ENCODE data around the gene SFXN5.
A peak's percentile ranks its signal among the peaks of the same experiment; 100 is the strongest.

SFXN5 gene

DNA sequence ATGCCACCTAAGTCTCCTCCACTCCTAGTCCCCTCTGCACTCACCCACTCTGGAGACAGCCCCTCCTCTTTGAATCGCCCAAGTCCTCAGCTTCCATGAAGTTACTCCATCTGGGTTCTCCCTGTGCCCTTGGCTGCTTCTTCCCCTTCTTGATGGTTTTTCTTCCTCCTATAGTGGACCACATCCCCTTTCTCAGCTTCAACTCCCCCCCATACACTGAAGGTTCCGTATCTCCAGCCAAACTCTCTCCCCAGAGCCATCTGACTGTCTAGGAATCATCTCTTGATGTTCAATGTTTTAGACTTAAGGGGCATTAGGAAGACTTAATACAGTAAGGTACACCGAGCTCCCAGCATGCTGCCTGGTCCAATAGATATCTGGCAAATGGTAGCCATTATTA is 114.6 kb downstream of the SFXN5 start:
- H3K27me3 ChIP-seq (ENCODE audit: control insufficient read depth in 1 of 2, insufficient read depth in 2 of 2, low read length in 2 of 2), result no peaks in the 10 kb centered on the region
- peaks cover 0 to 3% of the 10 kb centered on the region in 2 donors for H3K36me3 ChIP-seq (ENCODE audit: control insufficient read depth in 1 of 2, insufficient read depth in 2 of 2, low read length in 2 of 2)
- H3K9ac ChIP-seq (ENCODE audit: low read depth in 1 of 2, low read length in 2 of 2), result no peak overlapping the region
- no peaks in the 10 kb centered on the region for H3K4me1 ChIP-seq (ENCODE audit: control insufficient read depth in 1 of 2, insufficient read depth in 2 of 2, low read length in 2 of 2)
- H3K4me3 ChIP-seq (ENCODE audit: low read depth in 1 of 2, low read length in 2 of 2), result no peak overlapping the region
- no peak overlapping the region for H3K27ac ChIP-seq (ENCODE audit: low read depth, low read length)
- no peaks in the 10 kb centered on the region for H3K9me3 ChIP-seq (ENCODE audit: control insufficient read depth in 1 of 2, low read length in 2 of 2)

DNA sequence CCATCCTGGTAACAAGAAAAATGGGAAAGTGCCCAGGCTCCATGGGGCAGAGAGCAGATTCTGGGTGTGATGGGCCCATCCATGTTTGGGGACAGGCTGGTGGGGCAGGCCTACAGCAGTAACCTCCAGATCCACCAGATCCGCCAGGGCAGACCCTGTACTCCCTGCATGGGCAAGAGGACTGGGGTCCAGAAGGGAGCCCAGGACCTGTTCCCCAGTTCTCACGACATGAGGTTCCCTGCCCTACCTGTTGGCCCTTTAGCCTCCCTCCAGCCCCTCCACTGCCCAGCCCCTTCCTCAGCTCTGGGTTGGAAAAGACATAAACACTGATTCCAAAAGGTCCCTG is 115.5 kb downstream of the SFXN5 start:
- no peaks in the 10 kb centered on the region for H3K4me1 ChIP-seq (ENCODE audit: control insufficient read depth in 1 of 2, insufficient read depth in 2 of 2, low read length in 2 of 2)
- peaks cover 0 to 3% of the 10 kb centered on the region in 2 donors for H3K36me3 ChIP-seq (ENCODE audit: control insufficient read depth in 1 of 2, insufficient read depth in 2 of 2, low read length in 2 of 2)
- H3K4me3 ChIP-seq (ENCODE audit: low read depth in 1 of 2, low read length in 2 of 2), result no peak overlapping the region
- H3K27me3 ChIP-seq (ENCODE audit: control insufficient read depth in 1 of 2, insufficient read depth in 2 of 2, low read length in 2 of 2), result no peaks in the 10 kb centered on the region
- H3K27ac ChIP-seq (ENCODE audit: low read depth, low read length), result no peak overlapping the region
- H3K9ac ChIP-seq (ENCODE audit: low read depth in 1 of 2, low read length in 2 of 2), result no peak overlapping the region
- H3K9me3 ChIP-seq (ENCODE audit: control insufficient read depth in 1 of 2, low read length in 2 of 2), result no peaks in the 10 kb centered on the region

DNA sequence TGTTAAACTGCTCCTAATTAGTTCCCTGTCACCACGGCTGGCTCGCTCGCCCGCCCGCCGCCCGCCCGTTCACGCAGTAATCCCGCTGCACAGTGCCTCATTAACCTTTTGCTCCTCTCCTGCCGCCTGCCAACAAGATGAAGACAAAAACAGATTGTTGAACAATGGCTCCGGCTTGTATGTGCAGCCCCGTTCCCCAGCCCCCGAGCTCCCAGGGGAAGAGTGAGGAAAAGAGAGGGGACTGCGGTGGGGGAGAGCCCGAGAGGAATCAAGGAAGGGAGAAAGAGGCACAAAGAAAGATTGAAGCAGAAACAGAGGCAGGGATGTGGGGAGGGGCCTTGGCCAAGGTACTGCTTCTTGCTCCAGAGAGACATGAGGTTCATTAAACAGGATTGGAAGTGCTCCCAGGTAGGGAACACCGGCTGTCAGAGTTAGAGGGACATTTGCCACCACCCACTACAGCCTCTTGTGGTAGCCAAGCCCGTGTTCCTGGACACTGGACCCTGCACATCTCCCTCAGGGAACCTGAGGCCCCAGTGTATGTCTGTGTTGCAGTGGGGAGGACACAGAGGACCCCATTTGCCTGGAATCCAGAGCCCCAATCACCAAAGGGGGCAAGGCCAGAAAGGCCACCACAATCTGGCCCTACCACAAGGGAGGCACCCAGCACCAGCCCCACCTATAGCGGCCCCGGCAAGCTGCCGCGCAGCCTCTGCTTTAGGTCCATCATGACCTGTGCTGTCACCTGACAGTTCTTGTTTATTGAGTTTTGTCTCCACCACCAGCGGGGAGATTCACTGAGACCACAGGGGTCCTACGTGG is 116.1 kb downstream of the SFXN5 start:
- Histone ChIP-seq H3K27me3 (ENCODE audit: control insufficient read depth in 1 of 2, insufficient read depth in 2 of 2, low read length in 2 of 2) (no peaks in the 10 kb centered on the region), H3K9ac (ENCODE audit: low read depth in 1 of 2, low read length in 2 of 2) (no peak overlapping the region), H3K4me1 (ENCODE audit: control insufficient read depth in 1 of 2, insufficient read depth in 2 of 2, low read length in 2 of 2) (no peaks in the 10 kb centered on the region), H3K36me3 (ENCODE audit: control insufficient read depth in 1 of 2, insufficient read depth in 2 of 2, low read length in 2 of 2) (peaks cover 0 to 3% of the 10 kb centered on the region in 2 donors), H3K4me3 (ENCODE audit: low read depth in 1 of 2, low read length in 2 of 2) (no peak overlapping the region), H3K27ac (ENCODE audit: low read depth, low read length) (no peak overlapping the region), H3K9me3 (ENCODE audit: control insufficient read depth in 1 of 2, low read length in 2 of 2) (no peaks in the 10 kb centered on the region)

DNA sequence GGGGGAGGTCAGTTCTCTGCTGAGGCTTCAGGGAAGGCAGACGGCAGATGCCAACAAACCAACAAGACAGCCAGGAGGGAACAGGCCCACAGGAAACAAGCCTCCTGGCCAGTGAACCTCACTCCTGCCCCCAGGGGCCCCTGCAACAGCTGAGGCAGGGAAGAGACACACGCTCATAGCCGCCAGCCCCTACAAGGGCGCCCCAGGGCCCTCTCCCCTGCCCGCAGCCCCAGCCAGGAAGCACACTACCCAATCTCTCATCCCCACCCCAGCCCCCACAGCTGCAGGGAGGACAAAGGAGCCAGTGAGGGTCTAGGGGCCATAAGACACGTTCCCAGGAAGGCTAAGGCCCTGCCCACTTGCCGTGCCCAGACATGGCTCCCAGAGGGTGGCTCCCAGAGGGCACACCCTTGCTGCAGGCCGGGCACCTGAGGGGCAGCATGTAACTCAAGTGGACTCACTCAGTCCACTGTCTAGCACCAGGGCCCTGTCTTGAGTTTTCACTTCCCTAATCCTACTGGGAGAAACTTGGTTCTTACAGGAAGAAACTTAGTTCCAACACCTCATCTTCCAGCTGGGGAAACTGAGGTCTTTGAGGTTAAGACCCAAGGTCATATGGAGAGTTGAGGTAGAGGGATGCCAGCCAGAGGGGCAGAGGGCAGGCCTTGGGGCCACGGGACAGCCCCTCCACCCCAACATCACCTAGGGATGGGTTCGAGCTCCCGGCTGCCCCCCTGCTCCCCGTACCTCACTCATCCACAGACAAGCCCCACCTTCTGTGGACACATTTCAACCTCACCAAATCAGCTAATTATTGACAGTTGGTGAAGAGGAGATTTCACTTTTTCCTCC is 116.9 kb downstream of the SFXN5 start:
- H3K27ac ChIP-seq (ENCODE audit: low read depth, low read length), result no peak overlapping the region
- H3K27me3 ChIP-seq (ENCODE audit: control insufficient read depth in 1 of 2, insufficient read depth in 2 of 2, low read length in 2 of 2), result no peaks in the 10 kb centered on the region
- H3K4me3 ChIP-seq (ENCODE audit: low read depth in 1 of 2, low read length in 2 of 2), result no peak overlapping the region
- no peak overlapping the region for H3K9ac ChIP-seq (ENCODE audit: low read depth in 1 of 2, low read length in 2 of 2)
- no peaks in the 10 kb centered on the region for H3K9me3 ChIP-seq (ENCODE audit: control insufficient read depth in 1 of 2, low read length in 2 of 2)
- no peaks in the 10 kb centered on the region for H3K4me1 ChIP-seq (ENCODE audit: control insufficient read depth in 1 of 2, insufficient read depth in 2 of 2, low read length in 2 of 2)
- H3K36me3 ChIP-seq (ENCODE audit: control insufficient read depth in 1 of 2, insufficient read depth in 2 of 2, low read length in 2 of 2), result peaks cover 0 to 3% of the 10 kb centered on the region in 2 donors

GRCh38 chr2:72953976-72954375 is 117.5 kb downstream of the SFXN5 start:
- Histone ChIP-seq H3K4me3 (ENCODE audit: low read depth in 1 of 2, low read length in 2 of 2) (peak overlapping the region in 1 of 2 donors; percentile 16), H3K27ac (ENCODE audit: low read depth, low read length) (no peak overlapping the region), H3K27me3 (ENCODE audit: control insufficient read depth in 1 of 2, insufficient read depth in 2 of 2, low read length in 2 of 2) (no peaks in the 10 kb centered on the region), H3K36me3 (ENCODE audit: control insufficient read depth in 1 of 2, insufficient read depth in 2 of 2, low read length in 2 of 2) (peaks cover 0 to 3% of the 10 kb centered on the region in 2 donors), H3K9me3 (ENCODE audit: control insufficient read depth in 1 of 2, low read length in 2 of 2) (no peaks in the 10 kb centered on the region), H3K4me1 (ENCODE audit: control insufficient read depth in 1 of 2, insufficient read depth in 2 of 2, low read length in 2 of 2) (no peaks in the 10 kb centered on the region), H3K9ac (ENCODE audit: low read depth in 1 of 2, low read length in 2 of 2) (no peak overlapping the region)

- no peaks in the 10 kb centered on the region for H3K27me3 ChIP-seq (ENCODE audit: control insufficient read depth in 1 of 2, insufficient read depth in 2 of 2, low read length in 2 of 2)
- H3K9ac ChIP-seq (ENCODE audit: low read depth in 1 of 2, low read length in 2 of 2), result no peak overlapping the region
- no peak overlapping the region for H3K4me3 ChIP-seq (ENCODE audit: low read depth in 1 of 2, low read length in 2 of 2)
- H3K9me3 ChIP-seq (ENCODE audit: control insufficient read depth in 1 of 2, low read length in 2 of 2), result no peaks in the 10 kb centered on the region
- no peaks in the 10 kb centered on the region for H3K4me1 ChIP-seq (ENCODE audit: control insufficient read depth in 1 of 2, insufficient read depth in 2 of 2, low read length in 2 of 2)
- peaks cover 0 to 2% of the 10 kb centered on the region in 2 donors for H3K36me3 ChIP-seq (ENCODE audit: control insufficient read depth in 1 of 2, insufficient read depth in 2 of 2, low read length in 2 of 2)
- H3K27ac ChIP-seq (ENCODE audit: low read depth, low read length), result no peak overlapping the region
These were observed 118.0 kb downstream of the SFXN5 start for GRCh38 chr2:72953528-72953927.

DNA sequence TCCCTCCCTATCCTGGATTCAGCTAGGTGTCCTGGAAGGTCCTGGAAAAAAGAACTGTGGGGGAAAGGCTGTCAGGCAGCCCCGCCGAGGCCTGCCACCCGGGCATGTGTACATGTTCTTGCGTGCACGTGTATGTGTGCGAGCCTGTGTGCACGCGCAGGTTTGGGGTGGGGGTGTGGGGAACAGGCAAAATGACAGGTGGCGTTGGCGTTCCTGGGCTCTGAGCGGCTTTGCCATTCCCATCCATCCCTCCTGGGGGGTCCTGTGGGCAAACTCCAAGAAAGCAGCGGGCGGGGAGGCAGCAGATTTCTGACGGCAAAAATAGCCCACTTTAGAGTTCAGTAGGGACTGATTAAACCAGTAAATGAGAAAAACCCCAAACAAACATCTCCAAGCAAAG is 118.6 kb downstream of the SFXN5 start:
- Histone ChIP-seq H3K4me3 (ENCODE audit: low read depth in 1 of 2, low read length in 2 of 2) (no peak overlapping the region), H3K9me3 (ENCODE audit: control insufficient read depth in 1 of 2, low read length in 2 of 2) (no peaks in the 10 kb centered on the region), H3K4me1 (ENCODE audit: control insufficient read depth in 1 of 2, insufficient read depth in 2 of 2, low read length in 2 of 2) (no peaks in the 10 kb centered on the region), H3K27me3 (ENCODE audit: control insufficient read depth in 1 of 2, insufficient read depth in 2 of 2, low read length in 2 of 2) (no peaks in the 10 kb centered on the region), H3K27ac (ENCODE audit: low read depth, low read length) (no peak overlapping the region), H3K9ac (ENCODE audit: low read depth in 1 of 2, low read length in 2 of 2) (no peak overlapping the region), H3K36me3 (ENCODE audit: control insufficient read depth in 1 of 2, insufficient read depth in 2 of 2, low read length in 2 of 2) (no peaks in the 10 kb centered on the region)

GRCh38 chr2:72952110-72952823 is 119.2 kb downstream of the SFXN5 start:
- Histone ChIP-seq H3K27me3 (ENCODE audit: control insufficient read depth in 1 of 2, insufficient read depth in 2 of 2, low read length in 2 of 2) (no peaks in the 10 kb centered on the region), H3K9ac (ENCODE audit: low read depth in 1 of 2, low read length in 2 of 2) (no peak overlapping the region), H3K4me3 (ENCODE audit: low read depth in 1 of 2, low read length in 2 of 2) (no peak overlapping the region), H3K4me1 (ENCODE audit: control insufficient read depth in 1 of 2, insufficient read depth in 2 of 2, low read length in 2 of 2) (no peaks in the 10 kb centered on the region), H3K36me3 (ENCODE audit: control insufficient read depth in 1 of 2, insufficient read depth in 2 of 2, low read length in 2 of 2) (no peaks in the 10 kb centered on the region), H3K9me3 (ENCODE audit: control insufficient read depth in 1 of 2, low read length in 2 of 2) (no peaks in the 10 kb centered on the region), H3K27ac (ENCODE audit: low read depth, low read length) (no peak overlapping the region)

DNA sequence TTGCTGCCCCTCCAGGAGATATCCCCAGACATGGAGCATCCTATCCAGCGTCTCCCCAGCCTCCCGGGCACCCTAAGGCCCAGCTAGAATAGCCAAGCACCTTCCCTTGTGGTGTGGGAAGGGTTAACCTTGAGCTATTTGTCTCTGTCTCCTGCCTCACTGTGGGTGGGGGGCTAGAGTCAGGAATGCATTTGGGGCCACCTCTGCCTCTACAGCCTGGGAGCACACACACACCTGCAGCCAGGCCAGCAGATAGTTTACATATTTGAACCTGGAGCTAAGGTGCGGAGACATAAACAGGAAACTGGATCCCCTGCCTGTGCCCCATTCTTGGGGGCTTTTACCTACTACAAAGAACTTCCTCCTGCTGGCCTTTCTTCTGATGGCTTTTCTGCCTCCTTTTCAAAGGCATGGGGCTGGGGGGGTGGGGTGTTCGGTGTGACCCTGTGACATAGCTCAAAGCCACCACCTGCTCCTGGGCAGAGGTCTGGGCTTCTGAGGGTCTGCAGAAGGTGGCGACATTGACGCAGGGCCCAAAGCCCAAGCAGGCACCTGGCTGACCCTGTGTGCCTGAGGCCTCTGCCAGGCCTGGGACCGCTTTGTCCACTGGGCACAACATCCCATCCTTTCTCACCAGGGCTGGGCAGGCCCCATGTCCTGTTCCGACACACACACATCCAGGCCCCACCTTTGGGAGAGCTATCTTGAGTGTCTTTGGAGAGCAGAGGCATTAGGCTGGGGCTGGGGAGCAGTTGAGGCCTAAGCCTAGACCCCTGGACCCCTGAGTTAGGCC is 120.0 kb downstream of the SFXN5 start:
- no peak overlapping the region for H3K27ac ChIP-seq (ENCODE audit: low read depth, low read length)
- H3K27me3 ChIP-seq (ENCODE audit: control insufficient read depth in 1 of 2, insufficient read depth in 2 of 2, low read length in 2 of 2), result no peaks in the 10 kb centered on the region
- H3K36me3 ChIP-seq (ENCODE audit: control insufficient read depth in 1 of 2, insufficient read depth in 2 of 2, low read length in 2 of 2), result no peaks in the 10 kb centered on the region
- no peaks in the 10 kb centered on the region for H3K9me3 ChIP-seq (ENCODE audit: control insufficient read depth in 1 of 2, low read length in 2 of 2)
- no peaks in the 10 kb centered on the region for H3K4me1 ChIP-seq (ENCODE audit: control insufficient read depth in 1 of 2, insufficient read depth in 2 of 2, low read length in 2 of 2)
- H3K9ac ChIP-seq (ENCODE audit: low read depth in 1 of 2, low read length in 2 of 2), result no peak overlapping the region
- H3K4me3 ChIP-seq (ENCODE audit: low read depth in 1 of 2, low read length in 2 of 2), result no peak overlapping the region
